Astrocyte (in vitro differentiated cells and primary cell): ENCODE results near the gene PGA3. TPM values are rescaled to one million over a fixed set of nuclear protein-coding genes. Genes with fewer than 3 reads are reported as not detected.
"Not testable (repeated sequence)": the region's sequence is repeated elsewhere in the genome, so short reads cannot be mapped to it uniquely, and the experiment has no call there.

Source experiments
- DNase-seq: peaks from one replicate; pipeline ENCODE4 v3.0.0-alpha.2; 2010; ENCODE audit warnings: low read depth
- FAIRE-seq: peaks from 2 replicates; lab custom pipeline; 2011; peaks lifted over from hg19 to GRCh38; lab: Jason Lieb, UNC
- H2AFZ ChIP-seq: 2 replicates; pipeline ENCODE4 v1.6.0; 2012; ENCODE audit warnings: low read depth, low read length, inconsistent platforms
- H3K27ac ChIP-seq: 2 replicates; pipeline ENCODE4 v1.5.1; 2011; ENCODE audit warnings: low read depth, low read length, inconsistent platforms
- H3K27me3 ChIP-seq: 2 replicates; pipeline ENCODE4 v1.6.0; 2011; ENCODE audit warnings: low read length, inconsistent platforms; ENCODE audit not compliant: insufficient read depth
- H3K36me3 ChIP-seq: 2 replicates; pipeline ENCODE4 v1.5.1; 2011; ENCODE audit warnings: low read length, inconsistent platforms; ENCODE audit not compliant: insufficient read depth
- H3K4me1 ChIP-seq: 2 replicates; pipeline ENCODE4 v1.5.1; 2011; ENCODE audit warnings: low read length, inconsistent platforms; ENCODE audit not compliant: insufficient read depth
- H3K4me2 ChIP-seq: 2 replicates; pipeline ENCODE4 v1.6.0; 2012; ENCODE audit warnings: low read length, inconsistent platforms
- H3K4me3 ChIP-seq: 2 replicates; pipeline ENCODE4 v1.5.1; 2011; ENCODE audit warnings: low read depth, mild to moderate bottlenecking, low read length, inconsistent platforms; ENCODE audit not compliant: insufficient read depth
- H3K79me2 ChIP-seq: 2 replicates; pipeline ENCODE4 v1.6.0; 2012; ENCODE audit warnings: mild to moderate bottlenecking, low read length, inconsistent platforms; ENCODE audit not compliant: insufficient read depth
- H3K9ac ChIP-seq: 2 replicates; pipeline ENCODE4 v1.6.0; 2012; ENCODE audit warnings: mild to moderate bottlenecking, low read length, inconsistent platforms
- H3K9me3 ChIP-seq: 2 replicates; pipeline ENCODE4 v1.5.1; 2012; ENCODE audit warnings: low read depth, mild to moderate bottlenecking, low read length, inconsistent platforms; ENCODE audit not compliant: insufficient read depth
- H4K20me1 ChIP-seq: 2 replicates; pipeline ENCODE4 v1.6.0; 2012; ENCODE audit warnings: low read length, inconsistent platforms; ENCODE audit not compliant: insufficient read depth
- H3K27ac Mint-ChIP-seq: one replicate; pipeline ENCODE4 v1.8.0; 2021; ENCODE audit warnings: mild to moderate bottlenecking, mixed read lengths; ENCODE audit not compliant: unreplicated experiment
- H3K27me3 Mint-ChIP-seq: one replicate; pipeline ENCODE4 v1.8.0; 2021; ENCODE audit warnings: low read depth, mixed read lengths; ENCODE audit not compliant: unreplicated experiment
- H3K36me3 Mint-ChIP-seq: one replicate; pipeline ENCODE4 v1.8.0; 2021; ENCODE audit warnings: low read depth, mixed read lengths; ENCODE audit not compliant: unreplicated experiment
- H3K4me1 Mint-ChIP-seq: one replicate; pipeline ENCODE4 v1.8.0; 2021; ENCODE audit warnings: low read depth, mixed read lengths; ENCODE audit not compliant: unreplicated experiment
- H3K4me3 Mint-ChIP-seq: one replicate; pipeline ENCODE4 v1.8.0; 2021; ENCODE audit warnings: mild to moderate bottlenecking, moderate library complexity, mixed read lengths; ENCODE audit not compliant: unreplicated experiment
- H3K9me3 Mint-ChIP-seq: one replicate; pipeline ENCODE4 v1.8.0; 2021; ENCODE audit warnings: mild to moderate bottlenecking, mixed read lengths; ENCODE audit not compliant: unreplicated experiment
- total RNA-seq: library from RNA; stranded (reverse); gene quantifications from 2 replicates; pipeline ENCODE4 v1.2.1, GENCODE V29; 2021

The PGA3 gene
- total RNA-seq, 1 donor from 2014 or later, result 0.43 TPM

DNA sequence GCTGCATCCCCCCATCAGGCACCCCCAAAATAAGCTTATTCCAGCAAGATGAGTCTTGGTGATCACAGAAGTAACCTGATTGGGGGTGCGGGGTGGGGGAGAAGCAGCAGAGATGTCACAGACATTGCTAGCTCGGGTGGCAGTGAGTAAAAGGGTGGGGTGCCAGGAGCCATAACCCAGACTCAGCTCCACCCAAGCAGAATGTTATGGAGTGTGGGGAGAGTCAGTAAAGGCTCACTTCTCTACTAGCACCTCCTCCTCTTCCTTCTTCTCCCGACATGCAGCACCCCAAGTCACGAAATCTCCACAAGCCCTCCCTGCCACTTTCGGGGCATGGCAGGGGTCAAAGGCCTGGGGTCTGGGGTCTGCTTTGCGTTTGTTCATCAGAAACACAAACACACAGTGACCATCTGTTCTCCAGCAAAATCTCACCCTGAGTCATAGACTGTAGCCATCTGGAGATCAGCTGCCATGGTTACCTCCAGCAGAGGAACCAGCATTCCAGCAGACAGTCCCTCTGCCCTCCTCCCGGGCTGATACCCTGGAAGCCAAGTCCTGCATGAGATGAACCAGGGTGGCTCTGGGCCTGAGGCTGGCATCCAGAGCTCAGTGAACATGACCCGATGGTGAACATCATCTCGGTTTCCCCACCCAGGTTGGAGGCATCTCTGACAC lies 4.5 kb downstream of the PGA3 start:
- not testable (repeated sequence) for H3K9me3 Mint-ChIP-seq, H4K20me1 ChIP-seq, H3K27ac Mint-ChIP-seq, H3K4me3 ChIP-seq, H3K27me3 ChIP-seq, H3K4me2 ChIP-seq, H3K9ac ChIP-seq, FAIRE-seq, DNase-seq, H3K9me3 ChIP-seq, H3K4me1 Mint-ChIP-seq, H3K79me2 ChIP-seq, H3K36me3 Mint-ChIP-seq, H2AFZ ChIP-seq, H3K27ac ChIP-seq, H3K4me3 Mint-ChIP-seq, H3K4me1 ChIP-seq, H3K36me3 ChIP-seq
- peaks cover 21% of the 10 kb centered on the region for H3K27me3 Mint-ChIP-seq

DNA sequence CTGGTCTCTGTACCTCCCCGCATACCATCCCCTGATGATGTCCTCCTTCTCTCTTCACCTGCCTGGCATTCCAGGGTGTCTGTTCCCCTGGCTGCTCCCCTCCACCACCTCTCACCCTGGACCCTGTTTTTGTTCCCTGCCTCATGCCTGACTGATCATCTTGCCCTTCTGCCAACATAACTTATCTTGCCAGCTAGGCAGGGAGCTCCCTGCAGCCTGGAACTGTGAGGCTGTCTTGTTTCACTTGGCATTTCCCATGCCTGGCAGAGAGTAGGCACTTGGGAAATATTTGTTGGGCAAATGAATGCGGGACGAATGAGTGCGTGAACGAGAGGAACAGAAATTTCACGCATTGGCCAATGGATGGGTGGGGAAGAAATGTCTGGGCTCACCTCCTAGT lies 7.3 kb downstream of the PGA3 start:
- not testable (repeated sequence) for H3K36me3 Mint-ChIP-seq

DNA sequence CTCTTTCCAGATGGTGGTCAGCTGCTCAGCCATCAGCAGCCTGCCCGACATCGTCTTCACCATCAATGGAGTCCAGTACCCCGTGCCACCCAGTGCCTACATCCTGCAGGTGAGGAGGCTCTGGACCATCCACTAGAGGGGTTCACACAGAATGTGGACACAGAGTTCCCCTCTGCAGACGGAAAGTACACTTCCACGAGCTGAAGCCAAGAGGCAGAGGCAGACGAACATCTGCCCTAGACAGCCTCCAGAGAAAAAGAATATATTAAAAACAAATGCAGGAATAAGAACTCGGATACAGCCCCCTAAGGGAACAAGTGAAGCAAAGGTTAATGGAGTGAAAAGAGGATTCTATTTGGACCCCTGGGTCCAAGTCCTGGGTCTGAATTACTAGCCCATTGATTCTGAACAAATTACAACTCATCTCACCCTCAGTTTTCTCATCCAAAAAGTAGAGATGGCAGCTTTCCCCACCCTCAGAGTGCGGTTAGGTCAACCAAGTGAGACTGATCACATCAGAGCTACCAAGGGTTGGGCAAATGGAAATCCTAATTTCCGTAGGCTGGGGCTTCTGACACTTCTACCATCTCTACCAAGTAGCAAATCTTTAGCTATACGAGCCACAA lies 8.1 kb downstream of the PGA3 start:
- not testable (repeated sequence) for H3K4me3 Mint-ChIP-seq, FAIRE-seq, H2AFZ ChIP-seq

More for the DNA sequence above, 7.3 kb downstream of the PGA3 start:
- not testable (repeated sequence) for H4K20me1 ChIP-seq, H3K9me3 ChIP-seq, H3K9ac ChIP-seq, DNase-seq, H3K27me3 ChIP-seq, H3K9me3 Mint-ChIP-seq, H3K36me3 ChIP-seq, H3K4me3 ChIP-seq, H2AFZ ChIP-seq, H3K4me2 ChIP-seq, H3K27ac ChIP-seq, FAIRE-seq, H3K27me3 Mint-ChIP-seq, H3K4me1 ChIP-seq, H3K4me1 Mint-ChIP-seq, H3K4me3 Mint-ChIP-seq, H3K27ac Mint-ChIP-seq, H3K79me2 ChIP-seq

DNA sequence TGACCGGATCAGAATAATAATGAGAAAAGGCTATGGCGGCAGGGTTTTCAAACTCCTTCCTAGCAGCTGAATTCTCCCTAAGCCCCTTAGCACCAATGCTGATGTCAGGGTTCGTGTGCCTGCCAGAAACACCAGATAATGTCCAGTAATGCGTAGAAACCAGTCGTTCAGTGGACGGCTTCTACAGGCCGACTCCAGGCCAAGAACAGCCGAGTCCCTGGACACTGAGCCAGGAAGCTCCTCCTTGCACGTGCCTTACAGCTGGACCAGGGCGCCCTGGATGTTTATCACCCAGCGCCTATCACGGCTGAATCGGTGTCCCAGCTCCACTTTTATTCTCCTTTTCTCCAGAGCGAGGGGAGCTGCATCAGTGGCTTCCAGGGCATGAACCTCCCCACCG lies 8.9 kb downstream of the PGA3 start:
- H3K27me3 Mint-ChIP-seq, H3K9me3 Mint-ChIP-seq, H3K4me2 ChIP-seq, H3K79me2 ChIP-seq, H4K20me1 ChIP-seq, DNase-seq, FAIRE-seq, H3K9ac ChIP-seq, H3K4me1 ChIP-seq, H3K4me3 ChIP-seq, H3K27me3 ChIP-seq, H3K4me1 Mint-ChIP-seq, H2AFZ ChIP-seq, H3K36me3 ChIP-seq, H3K27ac ChIP-seq, H3K9me3 ChIP-seq, H3K36me3 Mint-ChIP-seq, H3K27ac Mint-ChIP-seq, H3K4me3 Mint-ChIP-seq: not testable (repeated sequence)

More for the DNA sequence above, 8.1 kb downstream of the PGA3 start:
- not testable (repeated sequence) for H3K4me3 ChIP-seq, H3K9me3 ChIP-seq, H3K27ac Mint-ChIP-seq, DNase-seq, H3K27ac ChIP-seq, H3K9me3 Mint-ChIP-seq, H3K4me2 ChIP-seq, H3K36me3 Mint-ChIP-seq, H3K79me2 ChIP-seq, H4K20me1 ChIP-seq, H3K4me1 Mint-ChIP-seq, H3K4me1 ChIP-seq, H3K27me3 ChIP-seq, H3K36me3 ChIP-seq, H3K9ac ChIP-seq, H3K27me3 Mint-ChIP-seq

DNA sequence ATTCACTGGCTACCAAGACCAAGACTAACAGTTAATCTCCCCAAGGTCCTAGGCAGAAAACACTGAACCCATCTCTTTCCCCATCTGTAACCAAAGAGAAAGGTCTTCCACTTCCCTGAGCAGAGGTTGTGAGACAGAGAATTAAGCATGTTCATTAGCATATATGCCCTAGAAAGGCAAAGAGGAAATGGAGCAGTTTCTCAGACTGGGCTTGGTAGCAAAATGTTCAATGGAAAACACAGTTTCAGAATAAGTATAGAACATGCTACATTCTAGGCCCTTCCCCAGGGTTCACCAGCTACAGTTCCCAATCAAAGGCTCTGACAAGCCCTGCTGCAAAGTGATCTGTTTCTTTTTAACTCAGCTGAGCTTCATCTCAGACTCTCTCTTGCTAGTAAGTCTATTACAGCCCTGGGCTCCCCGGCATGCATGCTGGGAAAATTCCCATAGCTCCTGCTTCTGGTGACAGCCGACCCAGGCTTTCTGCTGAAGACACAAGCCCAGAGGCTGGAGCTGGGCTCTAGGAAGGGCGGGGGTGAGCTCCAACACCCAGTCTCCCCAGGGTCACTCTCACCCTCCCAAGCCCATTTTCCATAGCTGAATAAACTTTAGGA lies 10.5 kb downstream of the PGA3 start:
- H3K27me3 ChIP-seq, FAIRE-seq, H3K4me2 ChIP-seq: not testable (repeated sequence)

DNA sequence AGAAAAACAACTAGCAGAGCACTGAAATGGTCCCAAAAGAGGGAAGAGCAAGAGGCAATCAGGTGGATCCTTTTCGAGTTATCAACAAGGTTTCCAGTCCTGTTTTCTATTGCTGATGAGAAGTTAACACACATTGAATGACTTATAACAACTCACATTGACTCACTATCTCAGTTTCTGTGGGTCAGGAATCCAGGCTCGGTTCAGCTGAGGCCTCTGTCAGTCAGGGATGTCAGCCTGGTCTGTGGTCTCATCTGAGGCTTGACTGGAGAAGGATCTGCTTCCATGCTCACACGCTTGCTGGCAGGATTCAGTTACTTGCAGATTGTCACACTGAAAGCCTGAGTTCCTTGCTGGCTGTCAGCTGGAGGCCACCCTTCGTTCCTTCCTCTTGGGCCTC lies 15.0 kb downstream of the PGA3 start:
- not testable (repeated sequence) for H3K4me3 ChIP-seq, H3K27ac Mint-ChIP-seq, H3K36me3 Mint-ChIP-seq, FAIRE-seq, H3K9ac ChIP-seq, H3K4me1 ChIP-seq, H3K4me3 Mint-ChIP-seq, H3K27ac ChIP-seq, H3K9me3 ChIP-seq, DNase-seq, H3K4me2 ChIP-seq, H4K20me1 ChIP-seq, H3K27me3 Mint-ChIP-seq, H3K79me2 ChIP-seq, H2AFZ ChIP-seq, H3K9me3 Mint-ChIP-seq, H3K36me3 ChIP-seq, H3K4me1 Mint-ChIP-seq, H3K27me3 ChIP-seq

More for the DNA sequence above, 10.5 kb downstream of the PGA3 start:
- H3K4me3 ChIP-seq, H3K4me3 Mint-ChIP-seq, H3K9me3 Mint-ChIP-seq, H3K4me1 Mint-ChIP-seq, H3K79me2 ChIP-seq, H3K27me3 Mint-ChIP-seq, H3K4me1 ChIP-seq, H4K20me1 ChIP-seq, DNase-seq, H3K27ac ChIP-seq, H2AFZ ChIP-seq, H3K27ac Mint-ChIP-seq, H3K36me3 ChIP-seq, H3K9me3 ChIP-seq, H3K9ac ChIP-seq, H3K36me3 Mint-ChIP-seq: not testable (repeated sequence)
